ENCODE data around the gene DCUN1D2.
"Not testable (repeated sequence)": the region's sequence is repeated elsewhere in the genome, so short reads cannot be mapped to it uniquely, and the experiment has no call there.

The DCUN1D2 gene

DNA sequence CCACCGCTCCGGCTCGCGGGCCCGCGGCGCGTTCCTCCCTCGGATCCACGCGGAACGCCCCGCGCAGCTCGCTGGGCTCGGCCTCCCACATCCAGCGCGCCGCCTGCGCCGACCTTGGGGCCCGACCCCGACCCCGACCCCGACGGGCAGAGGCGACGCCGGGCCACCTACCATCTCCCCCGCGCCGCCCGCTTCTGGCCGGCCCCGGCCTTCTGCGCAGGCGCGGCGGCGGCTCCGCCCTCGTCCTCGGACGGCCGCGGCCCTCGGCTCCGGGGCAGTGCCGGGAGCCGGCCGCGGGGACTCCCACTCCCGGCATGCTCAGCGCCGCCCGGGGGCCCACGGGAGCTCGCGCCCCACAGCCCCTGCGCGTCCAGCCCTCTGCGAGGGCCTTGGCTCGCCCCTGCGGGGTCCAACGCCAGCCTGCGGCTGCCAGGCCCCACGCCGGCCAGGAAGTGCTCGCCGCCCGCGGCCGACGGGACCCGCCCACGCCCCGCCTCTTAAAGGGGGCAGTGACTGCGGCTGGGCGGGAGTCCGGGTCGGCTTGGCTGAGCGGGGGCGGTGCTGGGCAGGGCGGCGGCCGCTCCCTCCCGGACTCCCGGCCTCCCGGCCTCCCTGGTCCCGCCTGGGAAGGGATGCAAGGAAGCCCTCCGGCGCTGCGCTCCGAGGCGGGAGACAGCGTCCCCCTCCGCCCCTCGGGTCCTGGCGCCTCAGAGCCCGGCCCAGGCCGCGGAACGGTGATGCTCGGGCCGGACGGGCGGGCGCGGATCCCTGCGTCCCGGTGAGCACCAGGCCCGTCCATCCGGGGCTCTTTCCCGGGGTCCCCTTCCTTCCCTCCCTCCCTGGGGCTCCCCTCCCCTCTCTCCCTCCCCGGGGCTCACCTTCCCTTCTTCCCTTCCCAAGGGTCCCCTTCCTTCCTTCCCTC is at the start of gene DCUN1D2:
Gene DCUN1D2, minus strand, starts transcription at position 216 of the 922 bp plus-strand sequence. Its CDS starts 42 bp downstream, at position 174.
- peak; percentile 66 for DNase-seq (ENCODE audit: low spot score)

GRCh38 chr13:113539822-113540221 is 49.3 kb upstream of the DCUN1D2 start:
- DNase-seq (ENCODE audit: low spot score) = no peak

DNA sequence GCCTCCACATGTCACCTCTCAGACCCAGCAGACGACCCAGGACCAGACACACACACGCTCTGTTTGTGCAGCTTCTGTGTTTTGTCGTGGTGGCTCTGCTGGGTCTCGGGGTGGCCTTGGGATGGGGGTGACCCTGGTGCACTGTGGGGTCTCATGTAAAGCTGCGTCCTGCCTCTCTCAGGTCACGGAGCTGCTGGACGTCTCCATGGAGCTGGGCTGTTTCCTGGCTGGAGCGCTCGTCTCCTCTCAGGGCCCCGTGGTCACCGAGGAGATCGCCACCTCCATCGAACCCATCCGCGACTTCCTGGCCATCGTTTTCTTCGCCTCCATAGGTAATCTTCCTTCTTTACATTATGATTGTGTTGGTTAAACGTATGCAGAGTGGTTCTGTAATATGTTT is 48.7 kb upstream of the DCUN1D2 start:
- DNase-seq (ENCODE audit: low spot score) = no peak

- DNase-seq (ENCODE audit: low spot score) = no peak
Observed at GRCh38 chr13:113538689-113539058, 48.2 kb upstream of the DCUN1D2 start.

DNA sequence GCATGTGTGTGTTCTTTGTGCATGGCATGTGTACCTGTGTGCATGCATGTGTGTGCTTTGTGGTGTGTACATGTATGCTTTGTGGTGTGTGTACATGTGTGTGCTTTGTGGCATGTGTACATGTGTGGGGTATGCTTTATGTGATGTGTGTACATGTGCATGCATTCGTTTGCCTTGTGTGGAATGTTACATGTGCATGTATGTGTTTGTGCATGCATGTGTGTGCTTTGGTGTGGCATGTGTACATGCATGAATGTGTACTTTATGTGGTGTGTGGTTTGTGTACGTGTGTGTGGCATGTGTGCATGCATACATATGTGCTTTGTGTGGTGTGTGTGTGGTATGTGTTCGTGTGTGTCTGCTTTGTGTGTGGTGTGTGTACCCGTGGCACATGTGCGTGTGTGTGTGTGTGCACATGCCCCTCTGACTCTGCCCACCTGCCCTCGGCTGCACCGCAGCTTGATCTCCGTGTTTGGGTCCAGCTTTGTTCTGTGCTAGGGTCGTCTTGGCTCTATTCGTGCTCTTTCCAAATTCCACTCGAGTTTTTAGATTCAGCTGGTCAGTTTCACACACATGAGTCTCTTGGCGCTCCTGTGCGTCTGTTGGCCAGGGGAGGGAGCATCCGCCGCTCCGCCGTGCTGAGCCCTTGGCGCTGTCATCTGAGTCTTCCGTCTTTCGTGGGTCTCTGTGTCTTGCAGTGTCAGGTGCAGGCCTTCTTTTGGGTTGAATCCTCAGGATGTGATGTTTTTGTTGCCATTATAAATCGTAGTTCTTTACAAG is 47.6 kb upstream of the DCUN1D2 start:
- no peak for DNase-seq (ENCODE audit: low spot score)

- DNase-seq (ENCODE audit: low spot score) = no peak
Observed at GRCh38 chr13:113537205-113537604, 46.7 kb upstream of the DCUN1D2 start.

GRCh38 chr13:113536461-113537110 is 46.1 kb upstream of the DCUN1D2 start:
- no peak for DNase-seq (ENCODE audit: low spot score)

GRCh38 chr13:113535381-113535781 is 44.9 kb upstream of the DCUN1D2 start:
- DNase-seq (ENCODE audit: low spot score) = no peak

- no peak for DNase-seq (ENCODE audit: low spot score)
Observed at GRCh38 chr13:113534236-113534860, 43.8 kb upstream of the DCUN1D2 start.

DNA sequence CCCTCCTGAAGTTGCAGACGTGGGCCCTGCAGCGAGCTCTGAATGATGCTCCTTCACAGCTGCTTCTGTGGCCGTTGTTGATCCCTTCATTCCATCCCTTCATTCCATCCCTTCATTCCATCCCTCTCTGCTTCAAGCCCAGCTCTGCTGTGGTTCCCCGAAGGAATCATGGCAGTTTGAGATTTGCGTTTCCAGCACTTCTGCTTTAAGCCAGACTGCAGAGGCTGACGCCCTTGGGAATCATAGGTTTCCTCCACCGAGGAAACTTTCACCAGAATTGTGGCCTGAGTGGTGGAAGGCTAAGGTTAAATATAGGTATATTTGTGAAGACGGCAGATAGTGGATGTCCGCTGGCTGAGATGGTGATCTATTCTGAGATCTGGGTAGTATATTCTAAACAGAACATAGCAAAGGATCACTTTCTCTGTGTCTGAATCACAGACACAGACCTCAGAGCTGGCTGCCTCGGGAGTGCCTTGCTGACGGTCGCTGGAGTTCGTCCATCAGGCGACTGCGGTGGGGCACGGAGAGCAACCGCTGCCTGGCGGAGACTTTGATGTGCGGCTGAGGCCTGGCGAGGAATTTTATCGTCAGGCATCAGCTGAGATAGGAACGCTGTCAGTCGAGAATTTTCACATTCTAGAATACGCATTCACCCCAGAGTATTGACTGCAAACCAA is 42.8 kb upstream of the DCUN1D2 start:
- no peak for DNase-seq (ENCODE audit: low spot score)

DNA sequence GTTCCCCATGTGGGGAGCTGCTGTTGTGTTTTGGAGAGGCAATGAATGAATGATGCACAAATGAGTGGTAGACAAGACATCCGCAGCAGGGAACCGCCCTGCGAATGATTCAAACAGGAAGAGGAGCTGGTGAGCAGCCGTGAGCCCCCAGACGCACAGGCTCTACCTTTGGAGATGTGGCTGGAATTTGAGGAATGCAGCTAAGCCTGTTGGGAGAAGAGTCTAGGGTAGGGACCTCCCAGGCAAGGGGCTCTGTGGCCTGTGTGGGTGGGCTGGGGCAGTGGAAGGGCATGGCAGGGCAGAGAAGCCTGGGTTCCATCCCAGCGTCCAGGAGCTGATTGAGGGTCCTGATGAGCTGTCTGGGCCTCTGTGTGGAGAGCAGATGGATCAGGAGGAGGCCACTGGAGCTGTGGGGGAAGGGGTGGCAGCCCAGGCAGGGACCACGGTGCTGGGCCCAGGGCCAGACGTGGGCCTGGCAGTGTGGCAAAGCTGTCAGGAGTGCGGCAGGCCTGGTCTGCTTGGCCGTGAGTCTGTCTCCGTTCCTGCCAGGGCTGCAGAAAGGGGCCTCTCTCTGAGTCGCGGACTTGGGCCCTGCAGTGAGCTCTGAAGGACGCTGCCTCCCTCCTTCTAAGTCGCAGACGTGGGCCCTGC is 41.8 kb upstream of the DCUN1D2 start:
- DNase-seq (ENCODE audit: low spot score) = no peak

- no peak for DNase-seq (ENCODE audit: low spot score)
Observed at GRCh38 chr13:113531041-113531873, 40.7 kb upstream of the DCUN1D2 start.

DNA sequence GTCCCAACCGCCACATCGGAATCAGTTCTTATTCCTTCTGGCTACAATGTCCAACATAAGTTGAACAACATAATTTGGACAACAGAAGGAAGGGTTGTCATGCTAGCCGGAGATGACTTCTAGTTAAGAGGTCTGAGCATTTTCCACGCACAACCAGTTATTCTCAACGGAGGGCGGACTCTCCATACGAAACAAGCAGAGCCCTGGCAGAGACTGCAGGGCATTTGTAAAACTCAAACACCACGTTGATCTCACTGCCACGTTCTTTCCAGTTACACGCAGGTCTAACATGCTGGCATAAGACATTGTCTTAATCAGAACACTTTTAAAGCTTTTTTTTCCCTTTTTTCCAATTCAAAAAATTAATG is 38.3 kb upstream of the DCUN1D2 start:
- no peak for DNase-seq (ENCODE audit: low spot score)

DNA sequence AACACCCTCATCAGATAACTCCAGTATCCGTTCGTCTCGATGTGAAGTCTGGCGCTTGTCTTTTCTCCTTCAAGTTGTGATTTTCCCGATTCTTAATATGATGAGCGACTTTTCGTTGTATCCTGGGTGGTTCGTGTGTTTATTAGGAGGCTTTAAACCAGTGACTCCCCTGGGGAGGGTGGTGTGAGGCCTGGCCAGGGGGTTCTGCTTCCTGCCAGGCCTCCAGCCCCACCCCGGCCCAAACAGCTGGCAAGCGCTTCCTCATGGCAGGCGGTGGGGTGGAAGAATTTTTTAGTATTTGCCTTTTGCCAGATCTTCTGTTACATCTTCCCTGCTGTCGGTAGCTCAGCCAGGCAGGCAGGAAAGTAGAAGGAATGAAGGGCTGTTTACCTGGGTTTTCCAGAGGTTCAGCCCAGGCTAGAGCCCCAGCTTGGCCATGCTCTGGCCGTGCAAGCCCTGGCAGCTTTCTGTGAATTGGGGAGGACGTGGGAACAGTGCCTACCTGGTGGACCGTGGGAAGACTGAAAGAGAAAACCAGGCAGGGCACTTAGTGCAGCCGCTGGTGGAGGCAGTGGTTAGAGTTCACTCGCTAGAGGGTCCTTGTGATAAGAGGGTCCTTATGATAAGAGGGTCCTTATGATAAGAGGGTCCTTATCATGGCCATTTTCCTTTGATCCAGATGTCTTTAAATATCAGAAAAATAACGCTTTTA is 37.7 kb upstream of the DCUN1D2 start:
- DNase-seq (ENCODE audit: low spot score) = no peak

DNA sequence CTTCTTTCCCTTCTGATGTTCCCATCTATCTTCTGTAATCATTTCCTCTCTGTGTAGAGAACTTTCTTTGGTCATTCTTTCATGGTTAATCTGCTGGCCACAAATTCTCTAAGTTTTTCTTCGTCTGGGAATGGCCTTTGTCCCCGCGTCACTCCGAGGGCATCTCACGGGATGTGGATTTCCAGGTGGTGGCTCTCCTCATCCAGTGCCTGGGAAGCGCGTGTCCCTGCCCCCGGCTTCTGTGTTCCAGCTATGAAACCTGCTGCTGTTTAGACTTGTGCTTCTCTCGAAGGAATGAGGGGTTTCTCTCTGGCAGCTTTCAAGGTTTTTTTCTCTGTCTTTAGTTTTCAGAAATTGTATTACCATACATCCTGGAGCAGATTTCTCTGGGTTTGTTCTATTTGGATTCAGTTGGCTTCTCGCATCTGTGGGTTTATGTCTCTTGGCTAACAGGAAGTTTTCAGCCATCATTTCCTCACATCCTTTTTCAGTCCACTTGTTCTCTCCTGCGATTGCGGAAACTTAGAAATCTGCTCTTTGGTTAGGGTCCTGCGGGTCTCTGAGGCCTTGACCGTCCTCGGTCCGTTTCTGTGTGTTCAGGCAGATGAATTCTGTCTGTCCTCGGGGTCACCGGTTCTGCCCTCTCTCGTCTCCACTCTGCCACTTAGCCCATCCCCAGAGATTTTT is 36.9 kb upstream of the DCUN1D2 start:
- no peak for DNase-seq (ENCODE audit: low spot score)

GRCh38 chr13:113526466-113527220 is 36.1 kb upstream of the DCUN1D2 start:
- no peak for DNase-seq (ENCODE audit: low spot score)

GRCh38 chr13:113522438-113522837 is 31.9 kb upstream of the DCUN1D2 start:
- DNase-seq (ENCODE audit: low spot score) = not testable (repeated sequence)

DNA sequence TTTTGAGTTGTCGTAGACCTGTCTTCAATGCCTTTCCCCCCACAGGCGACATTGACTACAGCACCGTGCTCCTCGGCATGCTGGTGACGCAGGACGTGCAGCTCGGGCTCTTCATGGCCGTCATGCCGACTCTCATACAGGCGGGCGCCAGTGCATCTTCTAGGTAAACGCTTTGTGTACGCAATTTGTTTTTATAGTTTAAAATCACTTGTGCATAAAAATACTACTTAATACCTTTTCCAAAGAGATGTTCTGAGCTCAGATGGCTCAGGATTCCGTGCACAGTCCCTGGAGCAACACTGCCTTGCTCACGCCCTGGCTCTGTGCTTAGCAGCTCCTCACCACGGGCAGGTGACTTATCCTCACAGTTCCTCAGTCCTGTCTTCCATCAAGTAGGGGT is 30.1 kb upstream of the DCUN1D2 start:
- DNase-seq (ENCODE audit: low spot score) = no peak

All from CD4-positive, alpha-beta T cell treated with Interleukin-6 at 100 ng/mL for 8 hours (primary cell).